ENCODE data around the gene RPS23. TPM values are rescaled to one million over a fixed set of nuclear protein-coding genes. Genes with fewer than 3 reads are reported as not detected.

The RPS23 gene
- 3,336 and 4,702 TPM in 2 replicates for total RNA-seq

GRCh38 chr5:82277987-82278710, at the start of gene RPS23:
Gene RPS23, minus strand, starts transcription at chr5:82278354. Its CDS starts 31 bp downstream, at chr5:82278323.

All from bronchial smooth muscle cell (primary cell).